ENCODE measurements around the gene TEPSIN.

Gene TEPSIN

DNA sequence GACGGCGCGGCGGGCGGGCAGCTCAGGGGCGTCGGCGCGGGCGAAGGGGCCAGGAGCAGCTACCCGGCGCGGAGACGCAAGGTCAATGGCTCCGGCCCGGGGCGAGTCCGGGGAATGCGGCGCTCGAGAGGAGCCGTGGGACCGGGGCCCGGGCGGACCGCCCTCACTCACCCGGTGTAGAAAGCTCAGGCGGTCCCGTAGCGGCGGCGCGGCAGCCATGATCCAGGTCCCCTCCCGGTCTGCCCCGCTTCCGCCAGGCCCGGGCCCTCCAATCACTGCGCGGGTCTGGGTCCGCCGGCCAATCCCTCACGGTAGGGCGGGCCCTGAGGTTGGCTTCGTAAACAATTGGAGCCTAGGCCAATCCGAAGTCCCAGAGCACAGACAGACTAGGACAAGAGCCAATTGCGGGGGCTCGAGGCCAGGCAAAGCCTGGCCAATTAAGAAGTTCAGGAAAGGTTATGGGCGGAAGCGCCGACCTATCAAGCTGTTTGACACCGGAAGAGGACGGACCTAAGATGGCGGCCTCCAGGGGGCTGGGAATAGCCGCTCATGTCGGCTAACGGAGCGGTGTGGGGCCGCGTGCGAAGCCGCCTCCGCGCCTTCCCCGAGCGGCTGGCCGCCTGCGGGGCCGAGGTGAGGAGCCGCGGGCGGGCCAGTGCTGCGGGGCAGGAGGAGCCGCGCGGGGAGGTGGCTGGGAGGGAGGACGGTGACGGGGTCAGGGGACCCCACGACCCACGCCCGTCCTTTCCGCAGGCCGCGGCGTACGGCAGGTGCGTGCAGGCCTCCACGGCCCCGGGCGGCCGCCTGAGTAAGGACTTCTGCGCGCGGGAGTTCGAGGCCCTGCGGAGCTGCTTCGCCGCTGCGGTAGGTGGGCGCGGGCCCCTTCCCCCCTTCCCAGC, at the start of gene TEPSIN, which contains the start of gene NDUFAF8:
TSS of gene TEPSIN (minus strand) at position 241 of the 899 bp plus-strand sequence. CDS start at position 219, 22 bp downstream.
TSS of gene NDUFAF8 (plus strand) at position 504 of the 899 bp plus-strand sequence. CDS start at position 550, 46 bp downstream.
- Histone ChIP-seq H3K9me3 (ENCODE audit: control insufficient read depth, insufficient read depth, low read length) (no peaks in the 10 kb centered on the region), H3K27me3 (ENCODE audit: control insufficient read depth, insufficient read depth, low read length) (no peaks in the 10 kb centered on the region), H3K4me3 (ENCODE audit: low read depth, low read length) (peak within 1 kb of the TSS; percentile 75), H3K36me3 (ENCODE audit: control insufficient read depth, insufficient read depth, low read length) (peaks cover 5% of the 10 kb centered on the region), H3K9ac (ENCODE audit: low read depth, low read length) (peak within 1 kb of the TSS; percentile 60), H3K4me1 (ENCODE audit: control insufficient read depth, insufficient read depth, low read length) (peaks cover 5% of the 10 kb centered on the region)

GRCh38 chr17:81287741-81288430, 49.0 kb upstream of the TEPSIN start:
- Histone ChIP-seq H3K27me3 (ENCODE audit: control insufficient read depth, insufficient read depth, low read length) (no peaks in the 10 kb centered on the region), H3K9ac (ENCODE audit: low read depth, low read length) (no peak overlapping the region), H3K4me3 (ENCODE audit: low read depth, low read length) (no peak overlapping the region), H3K36me3 (ENCODE audit: control insufficient read depth, insufficient read depth, low read length) (peaks cover 10% of the 10 kb centered on the region), H3K4me1 (ENCODE audit: control insufficient read depth, insufficient read depth, low read length) (no peaks in the 10 kb centered on the region), H3K9me3 (ENCODE audit: control insufficient read depth, insufficient read depth, low read length) (no peaks in the 10 kb centered on the region)

- Histone ChIP-seq H3K36me3 (ENCODE audit: control insufficient read depth, insufficient read depth, low read length) (peaks cover 10% of the 10 kb centered on the region), H3K9ac (ENCODE audit: low read depth, low read length) (no peak overlapping the region), H3K4me1 (ENCODE audit: control insufficient read depth, insufficient read depth, low read length) (no peaks in the 10 kb centered on the region), H3K27me3 (ENCODE audit: control insufficient read depth, insufficient read depth, low read length) (no peaks in the 10 kb centered on the region), H3K4me3 (ENCODE audit: low read depth, low read length) (no peak overlapping the region), H3K9me3 (ENCODE audit: control insufficient read depth, insufficient read depth, low read length) (no peaks in the 10 kb centered on the region)
Measured at GRCh38 chr17:81287152-81287551, 48.3 kb upstream of the TEPSIN start.

GRCh38 chr17:81286491-81287145, 47.8 kb upstream of the TEPSIN start:
- Histone ChIP-seq H3K27me3 (ENCODE audit: control insufficient read depth, insufficient read depth, low read length) (no peaks in the 10 kb centered on the region), H3K9me3 (ENCODE audit: control insufficient read depth, insufficient read depth, low read length) (no peaks in the 10 kb centered on the region), H3K36me3 (ENCODE audit: control insufficient read depth, insufficient read depth, low read length) (peaks cover 10% of the 10 kb centered on the region), H3K9ac (ENCODE audit: low read depth, low read length) (no peak overlapping the region), H3K4me1 (ENCODE audit: control insufficient read depth, insufficient read depth, low read length) (no peaks in the 10 kb centered on the region), H3K4me3 (ENCODE audit: low read depth, low read length) (no peak overlapping the region)

DNA sequence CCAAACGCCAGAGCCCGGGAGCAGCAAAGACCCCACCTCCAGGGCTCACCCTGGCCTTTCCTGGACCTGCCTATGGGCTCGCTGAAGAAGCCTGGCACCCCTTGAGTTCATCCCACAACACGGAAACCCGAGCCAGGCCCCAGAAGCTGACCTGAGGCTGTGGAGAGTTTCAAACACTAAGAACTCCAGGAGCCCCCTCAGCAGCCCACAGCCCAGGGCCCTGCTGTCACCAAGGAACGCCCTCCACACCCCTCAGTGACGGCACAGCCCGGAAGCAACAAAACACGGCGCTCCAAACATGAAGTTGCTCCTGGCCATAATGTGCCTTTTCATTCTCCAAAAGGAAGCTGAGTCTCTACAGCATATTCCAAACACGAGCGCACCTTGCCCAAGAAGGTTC, 47.0 kb upstream of the TEPSIN start:
- H3K9ac ChIP-seq (ENCODE audit: low read depth, low read length), result no peak overlapping the region
- H3K27me3 ChIP-seq (ENCODE audit: control insufficient read depth, insufficient read depth, low read length), result no peaks in the 10 kb centered on the region
- H3K36me3 ChIP-seq (ENCODE audit: control insufficient read depth, insufficient read depth, low read length), result peaks cover 10% of the 10 kb centered on the region

DNA sequence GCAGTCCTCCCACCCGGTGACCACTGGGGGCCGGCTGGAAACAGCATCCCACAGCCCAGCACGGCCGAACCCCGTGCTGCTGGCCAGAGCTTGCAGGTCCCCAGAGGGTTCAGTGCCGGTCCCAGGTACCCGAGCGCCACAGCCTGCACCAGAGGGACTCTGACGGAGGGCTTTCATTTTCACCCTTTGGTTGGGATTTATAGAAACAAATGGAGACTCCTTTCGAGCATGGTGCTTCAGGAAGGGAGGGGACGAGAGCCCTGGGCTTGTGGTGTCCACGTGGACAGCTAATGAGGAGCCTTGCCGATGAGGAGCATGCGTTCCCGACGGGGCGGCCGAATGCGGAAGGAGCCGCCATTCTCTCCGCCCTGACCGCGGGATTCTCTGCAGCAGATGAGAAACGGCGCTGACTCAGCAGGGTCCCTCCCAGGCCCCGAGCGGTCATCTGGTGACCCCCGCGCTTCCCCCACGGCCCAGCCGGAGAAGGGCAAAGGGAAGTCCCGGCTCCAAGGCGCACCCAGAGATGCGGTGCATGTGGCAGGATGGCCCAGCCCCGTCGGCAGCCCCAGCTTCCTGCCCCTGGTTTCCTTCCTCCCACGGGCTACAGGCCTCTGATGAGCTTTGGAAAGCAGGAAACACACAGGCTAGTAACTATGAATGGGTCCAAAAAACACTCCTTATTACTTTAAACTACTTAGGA, 46.5 kb upstream of the TEPSIN start:
- Histone ChIP-seq H3K9me3 (ENCODE audit: control insufficient read depth, insufficient read depth, low read length) (no peaks in the 10 kb centered on the region), H3K4me1 (ENCODE audit: control insufficient read depth, insufficient read depth, low read length) (no peaks in the 10 kb centered on the region), H3K27me3 (ENCODE audit: control insufficient read depth, insufficient read depth, low read length) (no peaks in the 10 kb centered on the region), H3K9ac (ENCODE audit: low read depth, low read length) (no peak overlapping the region), H3K4me3 (ENCODE audit: low read depth, low read length) (no peak overlapping the region), H3K36me3 (ENCODE audit: control insufficient read depth, insufficient read depth, low read length) (peaks cover 10% of the 10 kb centered on the region)

More for the DNA sequence above, 47.0 kb upstream of the TEPSIN start:
- Histone ChIP-seq H3K9me3 (ENCODE audit: control insufficient read depth, insufficient read depth, low read length) (no peaks in the 10 kb centered on the region), H3K4me1 (ENCODE audit: control insufficient read depth, insufficient read depth, low read length) (no peaks in the 10 kb centered on the region), H3K4me3 (ENCODE audit: low read depth, low read length) (no peak overlapping the region)

DNA sequence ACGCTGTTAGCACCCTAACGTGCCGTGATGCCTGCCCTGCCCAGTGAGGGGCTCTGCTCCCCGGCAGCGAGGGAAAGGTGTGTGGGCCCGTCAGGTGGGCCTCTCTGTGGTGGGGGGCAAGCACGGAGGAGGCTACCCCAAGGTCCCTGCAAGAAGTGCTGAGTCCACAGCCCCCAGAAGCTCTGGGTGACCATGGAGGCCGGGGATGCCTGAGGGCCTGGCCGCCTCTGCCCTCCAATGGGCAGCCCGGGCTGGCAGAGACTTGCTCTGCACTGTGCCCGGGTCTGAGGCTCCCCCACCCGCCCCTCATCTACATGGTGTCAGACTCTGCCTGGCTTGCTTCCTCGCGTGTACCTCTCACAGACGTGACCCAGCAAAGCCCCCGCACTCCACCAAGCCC, 44.0 kb upstream of the TEPSIN start:
- no peaks in the 10 kb centered on the region for H3K27me3 ChIP-seq (ENCODE audit: control insufficient read depth, insufficient read depth, low read length)
- no peaks in the 10 kb centered on the region for H3K9me3 ChIP-seq (ENCODE audit: control insufficient read depth, insufficient read depth, low read length)
- peaks cover 8% of the 10 kb centered on the region for H3K36me3 ChIP-seq (ENCODE audit: control insufficient read depth, insufficient read depth, low read length)
- H3K4me1 ChIP-seq (ENCODE audit: control insufficient read depth, insufficient read depth, low read length), result no peaks in the 10 kb centered on the region
- H3K4me3 ChIP-seq (ENCODE audit: low read depth, low read length), result no peak overlapping the region
- no peak overlapping the region for H3K9ac ChIP-seq (ENCODE audit: low read depth, low read length)

DNA sequence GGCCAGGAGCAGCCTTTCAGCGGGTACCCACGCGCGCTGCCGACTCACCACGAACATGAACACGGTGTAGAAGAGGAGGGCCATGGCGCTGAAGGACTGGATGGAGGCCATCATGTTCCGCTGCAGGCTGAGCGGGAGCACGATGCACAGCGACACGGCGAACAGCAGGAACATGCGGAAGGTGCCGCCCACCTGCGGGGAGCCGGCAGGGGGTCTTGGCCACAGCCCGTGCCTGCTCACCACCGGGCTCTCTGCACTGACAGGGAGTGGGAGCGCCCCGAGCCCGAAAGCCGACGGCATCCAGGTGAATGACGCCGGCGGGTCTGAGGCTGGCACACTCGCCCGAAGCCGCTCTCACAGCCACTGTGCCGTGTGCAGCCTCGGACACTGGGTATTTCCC, 43.3 kb upstream of the TEPSIN start:
- Histone ChIP-seq H3K4me1 (ENCODE audit: control insufficient read depth, insufficient read depth, low read length) (no peaks in the 10 kb centered on the region), H3K9me3 (ENCODE audit: control insufficient read depth, insufficient read depth, low read length) (no peaks in the 10 kb centered on the region), H3K36me3 (ENCODE audit: control insufficient read depth, insufficient read depth, low read length) (peaks cover 6% of the 10 kb centered on the region), H3K27me3 (ENCODE audit: control insufficient read depth, insufficient read depth, low read length) (no peaks in the 10 kb centered on the region), H3K9ac (ENCODE audit: low read depth, low read length) (no peak overlapping the region), H3K4me3 (ENCODE audit: low read depth, low read length) (no peak overlapping the region)

GRCh38 chr17:81280571-81280970, 41.7 kb upstream of the TEPSIN start:
- H3K36me3 ChIP-seq (ENCODE audit: control insufficient read depth, insufficient read depth, low read length), result peaks cover 12% of the 10 kb centered on the region
- no peak overlapping the region for H3K4me3 ChIP-seq (ENCODE audit: low read depth, low read length)
- H3K4me1 ChIP-seq (ENCODE audit: control insufficient read depth, insufficient read depth, low read length), result no peaks in the 10 kb centered on the region
- no peaks in the 10 kb centered on the region for H3K9me3 ChIP-seq (ENCODE audit: control insufficient read depth, insufficient read depth, low read length)
- no peak overlapping the region for H3K9ac ChIP-seq (ENCODE audit: low read depth, low read length)
- no peaks in the 10 kb centered on the region for H3K27me3 ChIP-seq (ENCODE audit: control insufficient read depth, insufficient read depth, low read length)

DNA sequence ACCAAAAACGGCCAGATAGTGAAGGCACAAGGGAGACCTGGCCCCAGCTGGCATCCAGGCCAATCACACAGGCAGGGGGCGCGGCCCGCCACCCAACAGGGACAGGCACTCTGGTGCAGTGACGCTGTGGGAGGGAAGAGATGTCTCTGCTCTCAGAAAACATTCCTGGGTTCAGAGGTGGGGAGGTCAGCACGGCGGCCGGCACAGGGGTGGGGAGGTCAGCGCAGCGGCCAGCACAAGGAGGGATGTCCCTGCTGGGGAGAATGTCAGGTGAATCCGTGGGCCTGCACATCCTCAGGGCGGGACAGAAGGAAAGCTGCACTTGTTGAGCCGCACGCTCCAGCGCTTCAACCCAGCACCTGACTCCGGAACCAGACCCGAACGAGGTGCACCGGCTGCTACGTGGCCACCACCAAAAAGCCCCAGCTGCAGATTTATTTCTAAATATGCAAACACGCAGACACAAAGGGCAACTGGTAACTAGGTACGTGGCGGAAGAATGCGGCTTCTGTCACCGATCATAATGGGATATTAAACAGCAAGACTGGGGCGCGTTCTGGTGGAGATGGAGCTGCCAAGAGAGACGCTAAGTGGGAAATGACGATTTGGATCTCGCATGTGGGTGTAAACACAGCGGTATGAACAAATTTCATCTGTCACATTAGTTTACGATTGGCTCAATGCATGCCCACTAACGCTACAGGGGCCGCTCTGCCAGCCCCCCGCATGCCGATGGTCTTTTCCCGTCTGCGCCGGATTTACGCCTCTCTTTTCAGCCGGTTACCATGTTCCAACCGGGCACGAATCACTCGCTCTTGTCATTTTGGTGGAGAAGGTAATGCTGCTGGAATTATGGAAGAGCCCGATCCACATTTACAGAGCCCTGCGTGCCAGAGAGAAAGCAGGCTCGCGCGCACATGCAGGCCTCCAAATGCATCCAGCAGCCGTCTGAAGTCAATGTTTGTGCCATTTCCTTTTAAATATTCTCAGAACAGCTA, 40.7 kb upstream of the TEPSIN start:
- Histone ChIP-seq H3K27me3 (ENCODE audit: control insufficient read depth, insufficient read depth, low read length) (no peaks in the 10 kb centered on the region), H3K4me1 (ENCODE audit: control insufficient read depth, insufficient read depth, low read length) (no peaks in the 10 kb centered on the region), H3K9me3 (ENCODE audit: control insufficient read depth, insufficient read depth, low read length) (no peaks in the 10 kb centered on the region), H3K36me3 (ENCODE audit: control insufficient read depth, insufficient read depth, low read length) (peaks cover 13% of the 10 kb centered on the region), H3K9ac (ENCODE audit: low read depth, low read length) (no peak overlapping the region), H3K4me3 (ENCODE audit: low read depth, low read length) (no peak overlapping the region)
